GM12874 (cell line): Measurements from ENCODE around the gene ZNF138.

Experiments
- TF ChIP-seq, protein P1 (sequence below): IDR thresholded peaks from 2 replicates; pipeline ENCODE4 v1.5.1; 2011; ENCODE audit warnings: low read depth, mild to moderate bottlenecking, control low read depth, low read length, moderate library complexity; ENCODE audit not compliant: insufficient read depth

ZNF138 gene

DNA sequence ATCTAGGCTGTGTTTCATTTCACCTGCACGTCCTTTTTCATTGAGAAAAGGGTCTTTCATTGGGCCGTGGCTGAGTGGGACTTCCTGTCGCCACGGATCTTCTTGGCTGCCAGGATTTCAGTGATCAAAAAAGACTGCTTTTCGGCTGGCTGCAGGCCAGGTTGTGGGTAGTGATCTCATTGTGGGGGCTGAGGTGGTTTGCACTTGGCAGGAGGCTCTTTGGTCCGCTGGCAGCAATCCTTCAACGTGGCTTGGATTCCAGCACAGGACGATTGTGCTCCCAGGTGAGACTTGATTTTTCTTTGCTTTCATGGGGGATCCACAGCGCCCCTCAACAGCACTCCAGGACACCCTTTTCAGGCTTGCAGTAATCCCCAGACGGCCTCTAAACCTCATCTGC, 79.9 kb downstream of the ZNF138 start:
- TF ChIP-seq, protein P1, sequence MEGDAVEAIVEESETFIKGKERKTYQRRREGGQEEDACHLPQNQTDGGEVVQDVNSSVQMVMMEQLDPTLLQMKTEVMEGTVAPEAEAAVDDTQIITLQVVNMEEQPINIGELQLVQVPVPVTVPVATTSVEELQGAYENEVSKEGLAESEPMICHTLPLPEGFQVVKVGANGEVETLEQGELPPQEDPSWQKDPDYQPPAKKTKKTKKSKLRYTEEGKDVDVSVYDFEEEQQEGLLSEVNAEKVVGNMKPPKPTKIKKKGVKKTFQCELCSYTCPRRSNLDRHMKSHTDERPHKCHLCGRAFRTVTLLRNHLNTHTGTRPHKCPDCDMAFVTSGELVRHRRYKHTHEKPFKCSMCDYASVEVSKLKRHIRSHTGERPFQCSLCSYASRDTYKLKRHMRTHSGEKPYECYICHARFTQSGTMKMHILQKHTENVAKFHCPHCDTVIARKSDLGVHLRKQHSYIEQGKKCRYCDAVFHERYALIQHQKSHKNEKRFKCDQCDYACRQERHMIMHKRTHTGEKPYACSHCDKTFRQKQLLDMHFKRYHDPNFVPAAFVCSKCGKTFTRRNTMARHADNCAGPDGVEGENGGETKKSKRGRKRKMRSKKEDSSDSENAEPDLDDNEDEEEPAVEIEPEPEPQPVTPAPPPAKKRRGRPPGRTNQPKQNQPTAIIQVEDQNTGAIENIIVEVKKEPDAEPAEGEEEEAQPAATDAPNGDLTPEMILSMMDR, result no peak

DNA sequence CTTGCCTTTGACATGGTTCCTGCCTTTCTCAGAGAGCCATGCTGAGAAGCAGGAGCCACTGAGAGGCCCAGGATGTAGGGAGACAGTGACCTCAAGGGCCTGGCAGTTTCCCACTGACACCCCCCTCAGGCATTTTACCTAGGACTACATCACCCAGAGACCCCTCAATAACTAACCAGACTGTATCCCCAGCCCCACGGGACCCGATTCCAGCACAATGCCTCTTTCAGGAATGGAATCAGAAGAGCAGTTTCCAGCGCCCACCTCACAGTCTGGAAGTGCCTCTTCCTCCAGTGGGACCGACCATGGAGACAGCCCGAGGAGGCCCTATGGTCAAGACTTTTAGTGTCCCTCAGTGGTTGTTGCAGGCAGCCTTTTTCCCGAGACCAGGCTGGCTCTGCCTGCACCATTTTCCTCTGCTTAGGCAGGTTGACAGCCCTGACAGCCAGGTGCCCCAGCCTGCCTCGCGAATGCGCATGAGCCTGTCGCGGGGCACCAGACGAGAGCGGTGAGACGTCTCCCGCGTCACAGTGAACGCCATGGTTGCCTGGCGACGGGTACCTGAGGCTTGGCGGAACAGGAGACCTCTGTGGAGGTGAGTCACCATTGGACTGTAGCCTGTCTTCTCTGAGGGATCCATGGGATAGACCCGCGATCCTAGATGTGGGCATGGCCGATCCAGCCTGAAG, 80.5 kb downstream of the ZNF138 start:
- TF ChIP-seq, protein P1, result no peak

DNA sequence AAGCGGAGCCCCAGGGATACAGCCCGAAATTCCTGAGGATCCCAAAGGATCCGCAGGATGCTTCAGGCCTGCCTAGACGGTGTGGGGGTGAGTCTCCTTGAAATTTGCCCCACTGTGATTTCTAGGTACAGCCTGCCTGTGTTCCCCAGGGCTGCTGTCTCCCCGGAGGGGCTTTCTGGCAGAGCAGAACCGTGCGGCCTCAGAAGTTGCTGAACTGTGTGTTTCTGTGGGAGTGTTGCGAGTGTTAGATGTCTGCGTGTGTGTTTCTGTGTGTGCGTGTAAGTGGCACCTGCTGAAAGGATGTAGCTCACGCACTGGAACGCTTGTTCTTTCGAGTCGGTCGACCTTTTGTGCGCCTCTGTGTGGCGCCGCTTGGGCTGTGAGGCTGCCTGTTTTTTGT, 81.0 kb downstream of the ZNF138 start:
- TF ChIP-seq, protein P1, result no peak

DNA sequence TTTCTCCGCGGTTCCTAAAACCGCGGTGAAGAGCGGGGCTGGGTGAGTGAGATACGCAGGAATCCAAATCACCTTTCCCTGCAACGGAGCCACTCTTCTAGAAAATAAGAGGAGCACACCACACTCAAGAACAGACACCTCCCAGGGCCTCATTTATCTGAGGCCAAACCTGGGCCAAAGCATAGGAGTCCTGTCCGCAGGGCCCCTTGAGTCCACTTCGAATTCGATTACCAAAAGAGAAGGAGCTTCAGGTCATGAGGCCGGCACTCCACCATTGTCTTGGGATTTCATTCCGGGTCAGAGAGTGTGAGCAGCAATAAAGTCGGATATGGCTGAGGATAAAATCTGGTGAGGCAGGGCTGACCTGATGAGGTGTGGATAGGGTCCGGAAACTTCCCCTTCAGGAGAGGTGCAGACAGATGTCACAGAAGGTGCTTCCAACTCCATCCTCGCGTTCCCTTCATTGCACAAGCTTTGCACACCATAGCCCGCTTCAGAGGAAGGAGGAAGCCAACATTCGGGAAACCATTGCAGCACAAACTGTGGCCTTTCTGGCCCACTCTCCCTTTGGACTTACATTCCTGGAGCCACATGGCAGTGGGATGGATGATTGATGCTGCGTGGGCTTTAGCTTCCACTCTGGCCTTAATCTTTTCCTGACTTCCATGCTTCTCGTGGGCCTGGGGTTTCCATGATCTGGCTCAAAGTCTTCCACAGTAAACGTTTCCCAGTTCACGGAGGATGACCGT, 81.6 kb downstream of the ZNF138 start:
- TF ChIP-seq, protein P1, result no peak

DNA sequence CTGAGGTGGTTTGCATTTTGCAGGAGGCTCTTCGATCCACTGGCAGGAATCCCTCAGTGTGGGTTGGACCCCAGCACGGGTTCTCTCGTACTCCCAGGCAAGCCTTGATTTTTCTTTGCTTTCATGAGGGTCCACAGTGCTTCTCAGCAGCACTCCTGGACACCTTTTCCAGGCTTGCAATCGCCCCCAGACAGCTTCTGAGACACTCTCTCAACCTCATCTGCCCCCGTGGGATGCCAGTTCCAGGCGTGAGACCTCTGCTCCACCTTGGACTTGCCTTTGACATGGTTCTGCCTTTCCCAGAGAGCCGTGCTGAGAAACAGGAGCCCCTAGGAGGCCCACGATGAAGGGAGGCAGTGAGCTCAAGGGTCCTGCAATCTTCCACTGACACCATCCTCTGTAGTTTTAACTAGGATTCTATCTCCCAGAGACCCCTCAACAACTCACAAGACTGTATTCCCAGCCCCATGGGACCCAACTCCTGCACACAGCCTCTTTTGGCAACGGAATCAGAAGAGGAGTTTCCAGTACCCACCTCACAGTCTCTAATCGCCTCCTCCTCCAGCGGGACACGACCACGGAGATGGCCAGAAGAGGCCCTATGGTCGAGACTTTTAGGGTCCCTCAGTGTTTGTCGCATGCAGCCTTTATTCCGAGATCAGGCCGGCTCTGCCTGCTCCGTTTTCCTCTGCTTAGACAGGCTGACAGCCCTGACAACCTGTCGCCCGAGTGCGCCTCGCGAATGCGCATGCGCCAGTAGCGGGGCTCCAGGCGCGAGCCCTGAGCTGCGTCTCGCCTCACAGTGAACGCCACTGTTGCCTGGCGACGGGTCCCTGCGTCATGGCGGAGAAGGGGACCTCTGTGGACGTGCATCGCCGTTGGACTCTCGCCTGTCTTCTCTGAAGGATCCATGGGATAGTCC, 82.8 kb downstream of the ZNF138 start:
- TF ChIP-seq, protein P1, result no peak

DNA sequence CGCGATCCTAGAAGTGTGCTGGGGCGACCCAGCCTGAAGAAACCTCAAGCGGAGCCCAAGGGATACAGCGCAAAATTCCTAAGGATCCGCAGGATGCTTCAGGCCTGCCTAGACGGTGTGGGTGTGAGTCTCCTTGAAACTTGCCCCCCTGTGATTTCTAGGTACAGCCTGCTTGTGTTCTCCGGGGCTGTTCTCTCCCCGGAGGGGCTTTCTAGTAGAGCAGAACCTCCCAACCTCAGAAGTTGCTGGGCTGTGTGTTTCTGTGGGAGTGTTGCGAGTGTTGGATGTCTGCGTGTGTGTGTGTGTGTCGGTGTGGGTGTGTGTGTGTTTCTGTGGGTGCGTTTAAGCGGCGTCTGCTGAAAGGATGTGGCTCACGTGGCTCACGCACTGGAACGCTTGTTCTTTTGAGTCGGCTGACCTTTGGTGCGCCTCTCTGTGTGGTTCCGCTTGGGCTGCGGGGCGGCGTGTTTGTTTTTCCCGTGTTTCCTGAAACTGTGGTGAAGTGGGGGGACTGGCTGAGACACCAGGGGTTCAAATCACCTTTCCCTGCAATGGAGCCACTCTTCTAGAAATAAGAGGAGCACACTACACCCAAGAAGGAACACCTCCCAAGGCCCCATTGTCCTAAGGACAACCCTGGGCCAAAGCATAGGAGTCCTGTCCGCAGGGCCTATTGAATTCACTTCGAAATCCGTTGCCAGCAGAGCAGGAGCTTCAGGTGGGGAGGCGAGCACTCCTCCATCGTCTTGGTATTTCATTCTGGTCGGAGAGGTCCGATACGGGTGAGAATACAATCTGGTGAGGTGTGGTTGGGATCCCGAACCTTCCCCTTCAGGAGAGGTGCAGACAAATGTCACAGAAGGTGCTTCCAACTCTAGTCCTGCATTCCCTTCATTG, 83.7 kb downstream of the ZNF138 start:
- TF ChIP-seq, protein P1, result no peak

DNA sequence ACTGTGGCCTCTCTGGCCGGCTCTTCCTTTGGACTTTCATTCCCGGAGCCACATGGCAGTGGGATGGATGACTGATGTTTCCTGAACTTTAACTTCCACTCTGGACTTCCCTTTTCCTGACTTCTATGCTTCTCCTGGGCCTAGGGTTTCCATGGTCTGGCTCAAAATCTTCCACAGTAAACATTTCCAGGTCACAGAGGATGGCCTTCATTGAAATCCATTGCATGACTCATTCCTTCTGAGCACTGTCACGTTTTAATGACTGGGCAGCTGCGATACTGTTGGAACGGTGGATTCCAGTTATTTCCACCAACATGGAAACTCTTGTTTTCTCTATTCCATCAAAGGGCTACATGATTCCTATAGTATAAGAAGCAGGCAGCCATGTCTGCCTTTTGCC, 84.5 kb downstream of the ZNF138 start:
- TF ChIP-seq, protein P1, result no peak
